Kidney (tissue), 14 donors: ENCODE results near the gene BSN. TPM values are rescaled to one million over a fixed set of nuclear protein-coding genes. Genes with fewer than 3 reads are reported as not detected.

Experiments used
- DNase-seq, 5 donors: peaks; one replicate each; pipeline ENCODE4 v3.0.0-alpha.2; 2013 to 2020
- FAIRE-seq: peaks from 2 replicates; lab custom pipeline; 2012; peaks lifted over from hg19 to GRCh38; lab: Jason Lieb, UNC
- H3K27ac ChIP-seq, 2 donors: one replicate each; pipeline ENCODE4 v1.7.0; 2013; ENCODE audit warnings: low read depth in 2 of 2, low read length in 2 of 2, inconsistent platforms in 1 of 2
- H3K27me3 ChIP-seq: one replicate; pipeline ENCODE4 v1.7.1; 2013; ENCODE audit warnings: low read length, inconsistent platforms; ENCODE audit not compliant: control insufficient read depth, insufficient read depth
- H3K36me3 ChIP-seq, 3 donors: one replicate each; pipeline versions ENCODE4 v1.7.0 to v1.7.1; 2013; ENCODE audit warnings: low read length in 3 of 3, control low read depth in 1 of 3, inconsistent platforms in 1 of 3; ENCODE audit not compliant: insufficient read depth in 3 of 3, control insufficient read depth in 2 of 3
- H3K4me1 ChIP-seq, 3 donors: one replicate each; pipeline versions ENCODE4 v1.7.0 to v1.7.1; 2013; ENCODE audit warnings: low read length in 3 of 3, inconsistent platforms in 1 of 3, low read depth in 1 of 3; ENCODE audit not compliant: control insufficient read depth in 2 of 3, insufficient read depth in 2 of 3
- H3K4me3 ChIP-seq, 3 donors: one replicate each; pipeline versions ENCODE4 v1.7.0 to v1.8.1; 2013; ENCODE audit warnings: low read length in 3 of 3, control low read depth in 1 of 3, inconsistent platforms in 1 of 3
- H3K9ac ChIP-seq, 3 donors: one replicate each; pipeline versions ENCODE4 v1.7.0 to v1.7.1; 2013; ENCODE audit warnings: low read length in 3 of 3, control low read depth in 1 of 3, inconsistent platforms in 1 of 3
- H3K9me3 ChIP-seq, 3 donors: one replicate each; pipeline versions ENCODE4 v1.7.0 to v1.7.1; 2013; ENCODE audit warnings: low read length in 3 of 3, control low read depth in 1 of 3, inconsistent platforms in 1 of 3; ENCODE audit not compliant: control insufficient read depth in 2 of 3, insufficient read depth in 1 of 3
- intact Hi-C: fragments of 100-400 bp; cut with DNase I; formaldehyde crosslinking; loops from one replicate; pipeline ENCODE4 v1.11.1; 2022
- polyA plus RNA-seq: library from polyadenylated mRNA; stranded (reverse); fragments of 350-450 nt; fragmentation: Illumina TruSeq; extraction: RNeasy Lipid Tissue Mini Kit (QIAGEN cat#74804); gene quantifications from one replicate; pipeline ENCODE4 v1.2.3, GENCODE V29; 2014; ENCODE audit warnings: low read depth, low replicate concordance; ENCODE audit not compliant: insufficient read depth
- total RNA-seq: library from RNA; stranded (reverse); fragmentation: NEBNext Ultra II Directional; extraction: Animal tissue kit (Norgen Biotek cat#: 25700); gene quantifications from one replicate; pipeline ENCODE4 v1.2.1, GENCODE V29; 2021
- TF ChIP-seq, protein P1 (sequence below): IDR thresholded peaks from 3 replicates; pipeline ENCODE4 v1.5.1; 2012; ENCODE audit warnings: mild to moderate bottlenecking, moderate library complexity, borderline replicate concordance; ENCODE audit not compliant: insufficient read depth; ENCODE audit errors: extremely low read depth
- donor health status: control.
- donor health status: control.
- donor health status: control.
- donor health status: control.
- donor health status: control.
- donor health status: DM: yes; HTN: yes; CAD: no.
- donor health status: Normal renal cell carcinoma (clear cell type).

BSN gene
- total and polyA plus RNA-seq, 2 donors from 2014 or later, result 0.11 to 1.3 TPM

DNA sequence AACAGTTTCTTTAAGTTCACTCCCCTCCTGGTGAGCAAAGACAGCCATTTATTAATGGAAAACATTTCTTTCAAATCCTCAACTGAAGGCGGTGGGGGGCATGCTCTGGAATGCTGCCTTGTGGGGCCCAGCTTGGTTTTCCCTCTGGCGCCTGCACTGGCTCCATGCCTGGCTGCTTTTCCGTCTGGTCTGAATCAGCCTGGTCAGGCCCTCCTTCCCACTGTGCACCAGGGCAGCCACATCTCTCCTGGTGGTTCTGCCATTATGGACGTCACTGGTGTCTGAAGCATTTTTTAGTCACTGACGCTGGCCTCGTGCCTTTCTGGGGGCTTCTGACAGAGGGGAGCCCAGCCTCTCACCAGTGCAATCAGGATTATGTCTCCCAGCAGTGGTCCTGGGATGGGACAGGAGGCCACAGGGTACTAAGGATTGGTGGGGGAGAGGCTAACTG lies 62.2 kb downstream of the BSN start:
- TF ChIP-seq, protein P1, sequence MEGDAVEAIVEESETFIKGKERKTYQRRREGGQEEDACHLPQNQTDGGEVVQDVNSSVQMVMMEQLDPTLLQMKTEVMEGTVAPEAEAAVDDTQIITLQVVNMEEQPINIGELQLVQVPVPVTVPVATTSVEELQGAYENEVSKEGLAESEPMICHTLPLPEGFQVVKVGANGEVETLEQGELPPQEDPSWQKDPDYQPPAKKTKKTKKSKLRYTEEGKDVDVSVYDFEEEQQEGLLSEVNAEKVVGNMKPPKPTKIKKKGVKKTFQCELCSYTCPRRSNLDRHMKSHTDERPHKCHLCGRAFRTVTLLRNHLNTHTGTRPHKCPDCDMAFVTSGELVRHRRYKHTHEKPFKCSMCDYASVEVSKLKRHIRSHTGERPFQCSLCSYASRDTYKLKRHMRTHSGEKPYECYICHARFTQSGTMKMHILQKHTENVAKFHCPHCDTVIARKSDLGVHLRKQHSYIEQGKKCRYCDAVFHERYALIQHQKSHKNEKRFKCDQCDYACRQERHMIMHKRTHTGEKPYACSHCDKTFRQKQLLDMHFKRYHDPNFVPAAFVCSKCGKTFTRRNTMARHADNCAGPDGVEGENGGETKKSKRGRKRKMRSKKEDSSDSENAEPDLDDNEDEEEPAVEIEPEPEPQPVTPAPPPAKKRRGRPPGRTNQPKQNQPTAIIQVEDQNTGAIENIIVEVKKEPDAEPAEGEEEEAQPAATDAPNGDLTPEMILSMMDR, result no peak
- FAIRE-seq (no peak), DNase-seq (peak in 4 of 5 donors; percentile 75 to 89 (median 84))
- Histone ChIP-seq H3K4me3 (no peak overlapping the region), H3K36me3 (no peaks in the 10 kb centered on the region), H3K27ac (no peak overlapping the region), H3K4me1 (peaks cover 0 to 3% (median 0%) of the 10 kb centered on the region in 3 donors), H3K9ac (no peak overlapping the region), H3K27me3 (no peaks in the 10 kb centered on the region), H3K9me3 (no peaks in the 10 kb centered on the region)
- intact Hi-C loops, result no loop called here

DNA sequence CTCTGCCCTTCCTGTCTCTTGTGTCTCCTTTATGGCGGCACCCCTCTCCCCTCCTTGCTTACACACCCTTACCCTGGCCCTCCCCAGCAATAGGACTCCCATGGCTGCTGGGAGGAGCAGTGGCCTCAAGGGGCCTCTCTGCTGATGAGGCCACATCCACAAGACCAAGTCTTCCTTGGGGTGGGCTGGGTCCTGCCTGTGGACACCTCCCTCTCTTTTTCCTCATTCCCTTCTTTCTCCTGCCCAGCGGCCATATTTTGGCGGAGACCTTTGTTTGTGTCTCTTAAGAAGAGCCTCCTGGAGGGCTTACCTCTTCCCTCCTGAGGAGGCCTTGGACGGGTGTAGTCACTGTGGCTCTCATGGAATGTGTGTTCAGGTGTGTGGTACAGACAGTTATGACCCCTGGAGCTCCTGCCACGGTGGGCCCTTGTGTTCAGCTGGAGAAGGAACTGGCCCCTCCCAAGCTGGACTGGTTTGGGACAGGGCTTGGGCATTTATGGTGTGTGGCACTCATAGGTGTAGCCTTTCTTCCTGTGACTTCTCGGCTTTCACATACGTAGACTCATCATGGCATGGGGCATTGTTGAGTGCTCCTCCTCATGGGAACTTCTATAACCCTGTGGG lies 63.2 kb downstream of the BSN start:
- FAIRE-seq, result no peak
- peaks cover 0 to 3% (median 0%) of the 10 kb centered on the region in 3 donors for H3K4me1 ChIP-seq
- H3K4me3 ChIP-seq, result no peak overlapping the region
- TF ChIP-seq, protein P1, result no peak
- H3K9me3 ChIP-seq, result no peaks in the 10 kb centered on the region
- intact Hi-C loops, result no loop called here
- H3K9ac ChIP-seq, result no peak overlapping the region
- H3K27ac ChIP-seq, result no peak overlapping the region
- H3K27me3 ChIP-seq, result no peaks in the 10 kb centered on the region
- H3K36me3 ChIP-seq, result no peaks in the 10 kb centered on the region
- DNase-seq, result no peak

DNA sequence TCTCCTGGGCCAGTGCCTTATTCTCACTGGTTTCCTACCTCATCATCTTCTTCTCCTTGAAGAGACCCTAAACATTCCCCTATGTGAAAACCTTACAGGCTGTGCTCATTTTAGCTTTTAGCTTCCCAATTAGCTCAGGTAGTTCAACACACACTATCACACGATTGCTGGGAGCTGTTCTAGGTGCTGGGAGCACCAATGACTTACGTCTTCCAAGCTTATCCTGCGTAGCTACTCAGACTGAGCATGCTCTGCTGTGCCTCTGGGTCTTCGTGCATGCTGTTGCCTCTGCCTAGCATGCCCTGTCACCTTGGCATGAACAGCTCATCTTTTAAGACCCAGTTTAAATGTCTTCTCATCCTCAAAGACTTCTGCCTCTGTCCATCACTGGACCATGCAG lies 64.1 kb downstream of the BSN start:
- Histone ChIP-seq H3K4me1 (peaks cover 0 to 3% (median 0%) of the 10 kb centered on the region in 3 donors), H3K27ac (no peak overlapping the region), H3K9me3 (no peaks in the 10 kb centered on the region), H3K27me3 (no peaks in the 10 kb centered on the region), H3K9ac (no peak overlapping the region), H3K36me3 (no peaks in the 10 kb centered on the region), H3K4me3 (no peak overlapping the region)
- intact Hi-C loops, result no loop called here
- no peak for DNase-seq
- TF ChIP-seq, protein P1, result no peak
- no peak for FAIRE-seq
